Stimulated activated CD8-positive, alpha-beta memory T cell treated with anti-CD3 and anti-CD28 coated beads, Interleukin-2, amount 100 ng/mL, for 48 hours (primary cell): ENCODE data around the gene MERTK.

Experiments used
- DNase-seq, 2 donors: peaks; one replicate each; pipeline ENCODE4 v3.0.0-alpha.2; 2020; ENCODE audit warnings: low read depth in 2 of 2

Gene MERTK

DNA sequence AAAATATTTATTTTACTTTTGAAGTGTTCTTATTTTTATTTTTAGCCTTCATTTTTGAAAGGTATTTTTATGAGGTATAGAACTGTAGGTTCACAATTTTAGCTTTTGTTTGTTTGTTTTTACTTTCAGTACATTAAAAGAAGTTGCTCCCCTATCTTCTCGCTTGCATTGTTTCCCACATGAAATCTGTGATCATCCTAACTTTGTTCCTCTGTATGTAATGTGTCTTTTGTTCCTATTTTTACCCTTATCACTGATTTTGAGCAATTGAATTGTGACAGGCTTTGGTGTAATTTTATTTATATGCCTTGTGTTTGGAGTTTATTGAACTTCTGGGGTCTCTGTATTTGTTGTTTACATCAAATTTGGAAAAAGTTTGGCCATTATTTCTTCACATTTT, 78.8 kb downstream of the MERTK start:
- DNase-seq = no peak

DNA sequence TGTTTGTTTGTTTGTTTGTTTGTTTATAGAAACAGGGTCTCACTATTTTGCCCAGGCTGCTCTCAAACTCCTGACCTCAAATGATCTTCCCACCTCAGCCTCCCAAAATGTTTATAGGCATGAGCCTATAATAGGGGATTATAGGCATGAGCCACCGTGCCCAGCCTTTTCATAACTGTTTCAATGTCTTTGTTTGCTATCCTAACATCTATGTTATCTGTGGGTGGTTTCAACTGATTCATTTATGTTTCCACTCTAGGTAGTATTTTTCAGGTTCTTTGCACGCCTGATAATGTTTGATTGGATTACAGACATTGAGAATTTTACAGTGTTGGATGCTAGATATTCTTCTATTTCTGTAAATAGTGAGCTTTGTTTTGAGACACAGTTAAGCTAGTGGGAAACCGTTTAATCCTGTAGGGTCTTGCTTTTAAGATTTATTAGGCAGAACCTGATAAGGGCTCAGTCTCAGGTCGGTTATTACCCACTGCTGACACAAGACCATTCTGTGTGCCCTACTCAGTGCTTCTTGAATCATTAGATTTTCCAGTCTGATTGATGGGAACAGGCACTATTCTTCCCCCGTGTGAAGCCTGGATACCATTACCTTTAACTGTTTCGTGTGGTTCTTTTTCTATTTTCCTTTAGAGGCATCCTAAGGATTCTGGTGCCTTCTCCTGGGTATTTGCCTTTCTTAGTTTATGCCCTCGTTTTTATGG, 80.2 kb downstream of the MERTK start:
- DNase-seq = no peak

DNA sequence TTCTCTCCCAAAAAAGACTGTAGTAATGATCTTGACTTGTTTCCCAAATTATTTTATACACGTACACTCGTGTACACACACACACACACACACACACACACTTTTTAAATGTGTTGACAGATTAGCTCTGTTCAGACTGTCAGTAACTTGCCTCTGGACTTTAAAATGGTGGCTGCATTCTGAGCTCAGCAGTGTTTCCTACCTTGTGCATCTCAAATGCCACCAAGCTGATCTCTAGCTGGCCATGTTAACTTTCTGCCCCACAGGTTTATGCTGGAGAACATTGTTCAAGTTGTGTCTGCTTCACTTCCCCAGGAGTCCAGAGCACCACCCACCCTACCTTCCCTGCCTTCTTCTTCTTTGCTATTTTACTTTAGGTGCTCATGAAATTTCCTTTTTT, 83.3 kb downstream of the MERTK start:
- DNase-seq = no peak

DNA sequence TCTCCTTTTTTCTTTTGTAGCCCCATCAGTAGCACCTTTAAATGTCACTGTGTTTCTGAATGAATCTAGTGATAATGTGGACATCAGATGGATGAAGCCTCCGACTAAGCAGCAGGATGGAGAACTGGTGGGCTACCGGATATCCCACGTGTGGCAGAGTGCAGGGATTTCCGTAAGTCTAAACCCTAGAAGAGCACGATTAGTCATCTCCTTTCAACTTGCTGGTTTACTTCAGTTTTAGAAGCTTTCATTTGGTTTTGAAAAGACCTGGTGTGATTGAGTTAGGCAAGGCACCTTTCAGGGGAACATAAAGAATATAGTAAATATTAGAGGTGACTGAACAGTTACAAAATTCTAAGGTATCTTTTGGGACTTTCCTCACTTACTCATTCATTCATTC, 84.4 kb downstream of the MERTK start:
- DNase-seq = peak in 1 of 2 donors; percentile 4

DNA sequence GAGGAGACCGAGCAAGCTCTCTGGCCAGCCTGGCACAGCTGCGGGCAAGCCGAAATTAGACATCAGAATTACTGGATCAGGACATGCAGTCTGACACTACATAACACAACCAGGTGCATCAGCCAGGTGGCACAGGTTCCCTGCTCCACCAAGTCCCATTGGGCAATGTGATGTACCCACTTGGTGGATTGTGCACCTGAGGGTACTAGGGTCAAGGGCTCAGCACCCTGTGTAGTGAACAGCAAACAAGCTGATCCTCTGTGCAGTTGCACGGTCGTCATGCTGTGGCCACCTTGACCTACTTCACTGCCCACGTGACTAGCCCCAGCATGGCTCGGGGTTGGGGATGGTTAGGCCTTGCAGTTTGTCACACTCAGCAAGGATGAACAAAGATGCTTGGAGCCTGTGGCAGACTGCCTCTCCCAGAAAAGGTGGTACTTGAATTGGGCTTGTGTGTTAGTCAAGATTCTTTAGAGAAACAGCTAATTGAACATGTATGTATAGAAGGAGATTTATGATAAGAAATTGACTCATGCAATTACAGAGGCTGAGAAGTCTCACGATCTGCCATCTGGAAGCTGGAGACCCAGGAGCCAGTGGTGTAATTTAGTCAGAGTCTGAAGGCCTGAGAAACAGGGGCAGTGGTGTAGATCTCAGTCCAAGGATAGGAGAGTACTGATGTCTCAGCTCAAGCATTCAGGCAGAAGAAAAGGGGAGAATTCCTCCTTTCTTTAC, 85.2 kb downstream of the MERTK start:
- no peak for DNase-seq

DNA sequence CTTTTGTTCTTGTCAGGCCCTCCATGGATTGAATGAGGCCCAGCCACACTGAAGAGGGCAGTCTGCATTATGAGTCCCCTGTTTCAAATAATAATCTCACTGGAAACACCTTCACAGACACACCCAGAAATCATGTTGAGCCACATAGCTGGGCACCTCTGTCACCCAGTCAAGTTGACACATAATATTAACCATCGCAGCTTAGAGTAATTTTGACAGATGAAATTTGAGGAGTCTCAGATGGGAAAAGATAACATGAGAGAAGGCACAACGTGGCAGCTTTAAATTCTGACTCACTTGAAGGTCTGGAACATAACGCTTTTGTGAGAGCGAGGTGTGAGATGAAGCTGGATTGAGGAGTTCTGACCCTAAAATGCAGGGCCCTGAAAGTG, 85.8 kb downstream of the MERTK start:
- DNase-seq = no peak

DNA sequence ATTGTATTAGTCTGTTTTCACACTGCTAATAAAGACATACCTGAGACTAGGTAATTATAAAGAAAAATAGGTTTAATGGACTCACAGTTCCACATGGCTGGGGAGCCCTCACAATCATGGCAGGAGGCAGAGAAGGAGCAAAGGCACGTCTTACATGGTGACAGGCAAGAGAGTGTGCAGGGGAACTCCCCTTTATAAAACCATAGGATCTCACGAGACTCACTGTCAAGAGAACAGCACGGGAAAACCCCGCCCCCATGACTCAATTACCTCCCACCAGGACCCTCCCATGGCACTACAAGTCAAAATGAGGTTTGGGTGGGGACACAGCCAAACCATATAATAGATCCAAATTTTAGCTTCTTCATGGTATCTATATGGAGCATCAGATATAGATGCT, 87.1 kb downstream of the MERTK start:
- DNase-seq = no peak

DNA sequence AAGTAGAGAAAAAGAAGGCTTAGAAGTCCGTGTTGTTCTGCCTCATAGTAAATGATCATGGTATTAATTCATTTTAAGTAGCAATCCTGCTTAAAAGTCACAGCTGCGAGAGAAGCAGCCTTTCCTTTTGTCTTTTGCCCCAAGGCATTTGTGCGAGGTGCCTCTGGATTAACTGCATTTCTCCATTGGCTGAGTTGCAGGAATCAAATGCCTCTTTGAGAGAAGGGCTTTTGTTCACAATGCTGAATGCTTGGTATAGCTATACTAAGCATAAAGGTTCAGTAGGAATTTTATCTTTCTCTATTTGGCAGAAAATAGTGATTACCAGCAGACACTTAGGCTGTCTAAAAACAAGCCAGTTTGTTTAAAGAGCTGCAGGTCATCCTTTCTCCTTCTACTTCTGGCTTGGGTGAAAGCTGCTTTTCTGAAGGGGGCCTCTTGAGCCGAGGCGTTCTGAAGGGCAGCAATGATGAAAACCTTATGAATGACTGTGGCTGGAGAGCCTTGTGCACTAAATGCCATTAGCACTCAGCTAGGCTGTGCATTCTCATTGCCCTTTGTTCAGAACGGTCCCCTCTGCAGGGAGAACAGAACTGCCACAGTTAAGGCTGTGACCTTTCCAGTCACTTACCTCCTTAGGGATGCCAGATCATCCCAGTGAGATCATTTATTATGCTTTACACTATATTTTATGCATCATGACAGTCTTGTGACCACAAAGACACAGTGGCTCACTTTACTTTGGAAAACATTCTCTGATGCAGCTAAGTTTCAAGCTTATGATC, 87.9 kb downstream of the MERTK start:
- no peak for DNase-seq

DNA sequence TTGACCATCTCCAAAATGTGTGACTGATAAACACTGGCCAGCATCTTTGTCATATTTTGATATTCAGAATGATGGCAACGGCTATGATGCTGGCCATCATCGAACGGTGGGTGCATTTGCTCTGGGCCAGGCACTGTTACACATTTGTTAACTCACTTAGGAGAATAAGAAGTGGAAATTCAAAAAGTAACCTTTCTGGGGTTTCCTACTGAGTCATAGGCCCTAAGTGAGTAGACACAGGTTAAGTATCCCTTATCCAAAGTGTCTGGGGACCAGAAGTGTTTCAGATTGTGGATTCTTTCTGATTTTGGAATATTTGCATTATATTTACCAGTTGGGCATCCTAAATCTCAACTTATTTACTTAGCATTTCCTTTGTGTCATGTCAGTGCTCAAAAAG, 92.0 kb downstream of the MERTK start:
- DNase-seq = no peak

DNA sequence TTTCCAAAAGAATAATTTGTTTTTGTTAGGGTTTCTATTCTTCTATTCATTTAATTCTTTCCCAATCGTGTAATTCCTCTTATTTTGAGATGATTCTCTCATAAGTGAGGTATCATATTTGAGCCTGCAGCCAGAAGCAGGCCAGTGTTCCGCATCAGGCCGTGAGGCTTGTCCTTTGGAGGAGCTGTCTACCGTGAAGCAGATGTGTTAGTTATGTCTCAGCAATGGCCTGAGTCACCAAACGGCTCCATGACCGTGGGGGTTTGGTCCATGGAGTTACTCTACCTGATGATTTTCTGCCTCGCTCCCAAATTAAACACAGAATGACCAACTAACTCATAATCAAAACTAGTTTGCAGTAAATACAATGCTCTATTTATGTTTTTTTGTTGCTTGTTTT, 92.4 kb downstream of the MERTK start:
- no peak for DNase-seq

DNA sequence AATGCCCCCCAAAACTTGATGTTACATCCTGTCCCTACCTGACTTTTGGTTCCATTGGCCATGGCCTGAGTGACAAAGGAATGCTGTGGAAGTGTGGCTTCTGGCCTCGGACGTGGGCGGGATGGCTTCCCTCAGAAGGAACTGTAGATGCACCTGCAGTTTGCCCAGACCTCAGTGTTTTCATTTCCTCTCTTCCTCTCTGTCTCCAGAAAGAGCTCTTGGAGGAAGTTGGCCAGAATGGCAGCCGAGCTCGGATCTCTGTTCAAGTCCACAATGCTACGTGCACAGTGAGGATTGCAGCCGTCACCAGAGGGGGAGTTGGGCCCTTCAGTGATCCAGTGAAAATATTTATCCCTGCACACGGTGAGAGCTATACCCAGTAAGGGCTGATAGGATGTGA, 95.6 kb downstream of the MERTK start:
- no peak for DNase-seq

DNA sequence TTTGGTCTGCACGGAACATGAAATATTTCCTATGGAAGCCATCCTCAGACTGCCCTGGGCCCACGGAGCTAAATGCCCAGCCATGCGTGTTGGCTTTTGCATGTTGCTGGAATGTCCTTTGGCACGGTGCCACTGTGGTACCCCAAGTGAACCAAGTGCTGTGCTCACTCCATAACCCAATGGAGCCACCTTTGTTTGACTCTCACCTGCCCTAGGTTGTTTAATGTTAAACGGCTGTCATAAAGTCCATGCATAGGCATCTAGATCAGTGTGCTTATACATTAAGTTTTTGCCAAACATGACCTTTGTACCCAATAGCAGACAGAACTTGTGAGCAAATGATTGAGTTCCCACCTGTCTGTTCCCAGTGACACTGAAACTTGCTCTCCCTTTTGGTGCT, 96.7 kb downstream of the MERTK start:
- DNase-seq = no peak

DNA sequence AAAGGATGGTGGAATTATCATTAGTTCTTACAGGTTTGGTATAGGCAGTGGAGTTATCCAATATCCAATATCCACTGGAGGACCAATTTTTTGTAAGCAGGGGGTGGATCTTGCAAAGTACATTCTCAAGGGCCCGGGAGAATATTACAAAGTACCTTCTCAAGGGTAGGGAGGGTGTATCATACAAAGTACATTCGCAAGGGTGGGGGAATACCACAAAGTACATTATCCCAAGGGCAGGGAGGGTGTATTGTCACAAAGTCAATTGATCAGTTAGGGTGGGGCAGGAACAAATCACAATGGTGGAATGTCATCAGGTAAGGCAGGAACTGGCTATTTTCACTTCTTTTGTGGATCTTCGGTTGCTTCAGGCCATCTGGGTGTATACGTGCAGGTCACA, 101.4 kb downstream of the MERTK start:
- DNase-seq = no peak

DNA sequence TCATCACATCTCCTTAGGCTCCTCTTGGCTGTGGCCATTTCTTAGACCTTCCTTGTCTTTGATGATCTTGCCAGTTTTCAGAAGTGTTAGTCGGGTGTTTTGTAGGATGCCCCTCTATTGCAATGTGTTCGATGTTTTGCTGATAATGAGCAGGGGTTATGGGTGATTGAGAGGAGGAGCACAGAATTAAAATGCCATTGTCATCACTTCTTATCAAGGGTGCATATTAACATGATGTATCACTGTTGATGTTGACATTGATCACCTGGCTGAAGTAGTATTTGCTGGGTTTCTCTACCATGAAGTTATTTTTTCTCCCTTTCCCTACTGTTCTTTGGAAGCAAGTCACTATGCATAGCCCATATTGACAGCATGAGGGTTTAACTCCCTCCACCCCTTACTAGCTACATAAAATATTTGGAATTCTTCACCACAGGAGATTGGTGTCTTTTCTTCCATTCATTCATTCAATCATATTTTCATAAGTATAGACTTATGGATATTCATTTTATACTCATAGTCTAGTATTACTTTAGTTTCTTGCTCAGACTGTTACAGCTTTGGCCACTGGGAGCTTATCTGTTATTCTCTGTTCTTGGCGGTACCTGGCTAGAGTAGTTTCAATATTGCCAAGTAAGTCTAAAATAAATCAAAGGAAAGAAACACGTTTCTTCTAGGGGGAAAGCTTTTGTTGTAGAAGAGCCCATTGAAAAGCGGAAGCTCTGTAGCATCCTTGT, 102.2 kb downstream of the MERTK start:
- DNase-seq = no peak

DNA sequence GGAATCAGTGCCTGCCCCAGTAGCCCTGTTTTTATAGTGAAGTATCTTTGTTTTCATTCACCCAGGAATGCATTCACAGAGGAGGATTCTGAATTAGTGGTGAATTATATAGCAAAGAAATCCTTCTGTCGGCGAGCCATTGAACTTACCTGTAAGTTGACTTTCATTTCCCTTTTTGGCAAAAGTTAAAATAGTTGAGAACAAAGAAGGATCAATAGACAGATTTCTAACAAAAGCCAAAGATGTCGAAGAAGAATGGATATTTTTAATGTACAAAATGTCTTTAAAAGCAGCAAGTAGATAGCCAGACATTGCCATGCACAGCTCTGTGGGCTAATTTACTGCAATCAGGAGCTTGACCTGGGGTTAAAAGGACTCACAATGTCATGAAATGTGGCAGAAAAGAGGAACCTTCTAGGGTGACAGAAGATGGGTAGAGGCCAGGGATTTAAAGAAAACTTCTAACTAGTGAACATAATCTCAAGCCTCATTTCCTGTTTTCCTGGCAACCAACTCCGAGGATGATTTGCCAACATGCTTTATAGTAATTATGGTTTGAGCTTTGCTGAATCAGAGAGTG, 102.8 kb downstream of the MERTK start:
- no peak for DNase-seq

DNA sequence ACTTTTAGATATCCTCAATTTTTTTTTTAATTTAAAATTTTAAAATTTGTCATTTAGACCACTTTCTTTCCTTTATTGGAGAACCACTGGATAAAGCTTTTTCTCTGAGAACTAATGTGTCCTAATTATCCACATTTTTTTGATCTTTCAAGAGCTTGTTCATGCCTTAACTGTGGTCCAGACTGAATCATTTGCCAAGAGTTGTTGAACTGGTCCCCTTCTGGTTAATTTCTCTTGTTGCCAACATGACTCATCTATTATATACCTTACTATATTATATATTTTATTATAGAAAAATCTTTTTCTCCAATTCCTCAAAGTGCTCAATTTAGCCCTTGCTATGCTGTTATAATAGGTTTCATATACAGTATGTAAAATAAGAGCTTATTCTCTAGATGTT, 103.5 kb downstream of the MERTK start:
- no peak for DNase-seq

DNA sequence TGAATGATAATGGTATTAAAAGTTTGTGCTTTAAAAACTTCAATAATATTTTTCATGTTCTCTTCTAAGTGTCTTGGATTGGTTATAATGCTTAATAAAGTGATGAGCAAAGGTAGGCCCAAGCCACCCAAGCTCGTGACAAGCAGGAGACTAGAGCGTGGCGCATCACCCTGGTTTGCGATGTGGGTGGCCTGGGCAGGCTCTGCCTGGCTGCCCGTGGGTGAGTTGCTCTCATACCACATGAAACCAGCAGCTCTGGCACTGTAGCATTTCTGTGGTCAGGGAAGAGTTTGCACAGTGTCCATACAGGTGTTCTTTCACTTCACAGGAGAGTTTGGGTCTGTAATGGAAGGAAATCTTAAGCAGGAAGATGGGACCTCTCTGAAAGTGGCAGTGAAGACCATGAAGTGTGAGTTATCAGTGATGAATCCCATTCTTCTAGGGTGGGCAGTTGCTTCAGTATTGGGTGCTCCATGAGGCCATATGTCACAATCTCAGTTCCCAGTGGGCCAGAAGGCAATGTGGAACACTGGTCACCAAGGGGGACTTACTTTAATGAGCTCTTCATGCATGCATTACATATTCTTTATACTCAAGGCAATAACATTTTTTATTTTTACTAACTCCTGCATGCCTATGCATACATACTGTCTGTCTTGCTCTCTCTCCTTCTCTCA, 105.3 kb downstream of the MERTK start:
- no peak for DNase-seq

DNA sequence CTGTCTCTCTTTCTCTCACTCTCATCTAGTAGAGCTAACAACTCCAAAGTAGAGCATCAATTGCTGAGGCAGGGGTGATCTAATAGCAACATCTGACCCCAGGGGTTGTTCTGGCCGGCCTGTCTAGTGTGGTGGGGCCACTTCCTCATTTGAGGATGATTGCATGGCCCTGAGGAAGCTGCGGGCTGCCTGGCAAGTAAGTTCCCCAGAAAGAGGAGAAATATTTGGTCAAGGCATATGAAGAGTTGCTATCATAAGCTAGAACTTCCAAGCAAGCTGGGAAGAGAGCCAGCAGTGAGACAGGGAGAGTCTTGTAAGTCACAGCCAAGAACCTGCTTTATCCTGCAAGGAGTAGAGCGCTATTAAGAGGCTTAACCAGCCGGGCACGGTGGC, 105.8 kb downstream of the MERTK start:
- no peak for DNase-seq

DNA sequence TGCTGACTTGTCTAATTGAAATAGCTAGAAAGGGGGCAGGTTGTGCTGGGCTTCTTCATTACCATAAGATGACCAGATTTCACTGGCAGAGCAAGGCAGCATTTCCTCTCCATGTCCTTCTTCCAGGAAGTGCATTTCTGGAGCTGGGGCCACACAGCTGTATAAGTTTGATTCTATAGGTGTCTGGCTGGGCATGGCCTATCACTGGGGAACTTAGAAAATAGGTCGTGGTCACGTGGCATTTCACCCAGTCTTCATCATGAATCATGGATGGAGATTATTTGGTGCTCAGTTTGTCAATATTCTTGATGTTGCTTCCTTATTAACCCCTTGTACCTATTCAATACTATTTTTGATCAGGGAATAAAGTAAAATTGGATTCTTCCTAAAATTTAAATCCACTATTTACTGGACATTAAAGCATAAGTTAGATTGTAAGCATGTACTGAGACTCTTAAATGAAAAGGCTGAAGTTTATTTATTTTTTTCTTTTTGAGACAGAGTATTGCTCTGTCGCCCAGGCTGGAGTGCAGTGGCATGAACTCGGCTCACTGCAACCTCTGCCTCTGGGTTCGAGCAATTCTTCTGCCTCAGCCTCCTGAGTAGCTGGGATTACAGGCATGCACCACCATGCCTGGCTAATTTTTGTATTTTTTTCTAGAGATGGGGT, 107.1 kb downstream of the MERTK start:
- no peak for DNase-seq

DNA sequence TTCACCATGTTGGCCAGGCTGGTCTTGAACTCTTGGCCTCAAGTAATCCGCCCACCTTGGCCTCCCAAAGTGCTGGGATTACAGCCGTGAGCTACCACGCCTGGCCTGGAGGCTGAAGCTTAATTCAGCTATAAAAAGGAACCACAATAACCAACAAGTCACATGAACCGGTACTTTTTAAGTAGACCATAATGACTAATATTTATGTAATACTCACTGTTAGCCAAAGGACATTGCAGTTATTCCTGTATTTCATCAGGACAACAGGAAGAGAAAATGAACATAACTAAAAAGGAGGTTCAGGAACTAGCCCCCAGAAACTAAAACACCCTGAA, 107.6 kb downstream of the MERTK start:
- no peak for DNase-seq

DNA sequence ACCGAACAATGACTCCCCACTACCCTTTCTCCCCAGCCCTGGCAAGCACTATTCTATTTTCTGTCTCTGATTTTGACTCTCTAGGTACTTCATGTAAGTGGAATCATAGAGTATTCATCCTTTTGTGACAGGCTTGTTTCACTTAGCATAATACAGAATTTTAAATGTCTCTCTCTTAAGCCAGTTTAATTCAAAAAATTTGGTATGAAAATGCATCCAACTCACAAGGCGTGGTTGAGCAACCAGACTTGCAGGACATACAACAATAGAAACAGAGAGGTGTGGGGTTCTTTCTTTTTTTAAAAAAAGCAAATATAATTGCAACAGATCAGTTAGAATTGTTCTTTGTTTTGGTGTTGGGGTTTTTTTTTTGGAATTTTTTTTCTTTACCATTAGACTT, 109.1 kb downstream of the MERTK start:
- no peak for DNase-seq
